Fibroblast of lung (primary cell): ENCODE data around the gene BAAT. TPM values are rescaled to one million over a fixed set of nuclear protein-coding genes. Genes with fewer than 3 reads are reported as not detected.

Experiments used
- DNase-seq, 2 donors: peaks; one replicate each; pipeline versions ENCODE4 v3.0.0 to v3.0.0-alpha.2; 2010; ENCODE audit warnings: low read depth in 2 of 2
- H2AFZ ChIP-seq: 2 replicates; pipeline ENCODE4 v1.5.1; 2012; ENCODE audit warnings: low read length, control low read depth, inconsistent platforms
- H3K27ac ChIP-seq: 2 replicates; pipeline ENCODE4 v1.5.1; 2011; ENCODE audit warnings: low read length, control low read depth; ENCODE audit not compliant: insufficient read depth
- H3K27me3 ChIP-seq: 2 replicates; pipeline ENCODE4 v1.5.1; 2011; ENCODE audit warnings: mild to moderate bottlenecking, low read length; ENCODE audit not compliant: control insufficient read depth, insufficient read depth
- H3K36me3 ChIP-seq: 2 replicates; pipeline ENCODE4 v1.5.1; 2011; ENCODE audit warnings: low read length; ENCODE audit not compliant: control insufficient read depth, insufficient read depth
- H3K4me1 ChIP-seq: 2 replicates; pipeline ENCODE4 v1.5.1; 2011; ENCODE audit warnings: low read length; ENCODE audit not compliant: control insufficient read depth, insufficient read depth; ENCODE audit errors: extremely low read depth
- H3K4me2 ChIP-seq: 2 replicates; pipeline ENCODE4 v1.5.1; 2011; ENCODE audit warnings: low read length, control low read depth; ENCODE audit not compliant: insufficient read depth; ENCODE audit errors: extremely low read depth
- H3K4me3 ChIP-seq, 4 experiments: fragments of 200-600 bp in 1 of 4; sonication (generic) in 1 of 4; replicated peaks in 1 of 4; 2 replicates each; pipeline ENCODE4 v1.5.1; 2011 to 2016; ENCODE audit warnings: low read length in 4 of 4, low read depth in 3 of 4, mild to moderate bottlenecking in 3 of 4, control low read depth in 2 of 4, inconsistent platforms in 1 of 4, mixed read lengths in 1 of 4; ENCODE audit not compliant: insufficient read depth in 1 of 4; ENCODE audit errors: control extremely low read depth in 1 of 4
- H3K79me2 ChIP-seq: 2 replicates; pipeline ENCODE4 v1.5.1; 2012; ENCODE audit warnings: mild to moderate bottlenecking, low read length, inconsistent platforms; ENCODE audit not compliant: control insufficient read depth, insufficient read depth
- H3K9ac ChIP-seq: 2 replicates; pipeline ENCODE4 v1.5.1; 2011; ENCODE audit warnings: mild to moderate bottlenecking, low read length, control low read depth; ENCODE audit not compliant: insufficient read depth
- H3K9me3 ChIP-seq: 2 replicates; pipeline ENCODE4 v1.5.1; 2012; ENCODE audit warnings: low read depth, low read length; ENCODE audit not compliant: control insufficient read depth, insufficient read depth
- H4K20me1 ChIP-seq: 2 replicates; pipeline ENCODE4 v1.5.1; 2011; ENCODE audit warnings: low read length; ENCODE audit not compliant: control insufficient read depth, insufficient read depth; ENCODE audit errors: extremely low read depth
- CTCF ChIP-seq, 2 donors: IDR thresholded peaks in 1 of 2; conservative IDR thresholded peaks in 1 of 2; 1 replicate in 1 of 2; 2 replicates in 1 of 2; pipeline ENCODE4 v1.5.1; 2011 to 2012; ENCODE audit warnings: low read length in 2 of 2, control low read depth in 1 of 2, inconsistent platforms in 1 of 2, low read depth in 1 of 2, mild to moderate bottlenecking in 1 of 2
- EZH2 ChIP-seq: IDR thresholded peaks from 2 replicates; pipeline ENCODE4 v1.5.1; 2012; ENCODE audit warnings: low read length, control low read depth, mild to moderate bottlenecking; ENCODE audit errors: missing control alignments
- polyA plus RNA-seq, 2 donors: library from polyadenylated mRNA; depleted of rRNA in 1 of 2; stranded (reverse) in 1 of 2; unstranded in 1 of 2; fragments of >200 nt; gene quantifications; 2 replicates each; pipeline ENCODE4 v1.2.1, GENCODE V29; 2011 to 2012; ENCODE audit warnings: missing spikeins in 1 of 2
- total RNA-seq: library from RNA; depleted of rRNA; stranded (reverse); fragments of >200 nt; gene quantifications from 2 replicates; pipeline ENCODE4 v1.2.1, GENCODE V29; 2014

Gene BAAT
- total and polyA plus RNA-seq, 2 donors (not counting 1 experiment from before 2014, with no cell fraction given), result 0.02 TPM; not detected in 1

- no peak overlapping the region for H3K27ac ChIP-seq
- H2AFZ ChIP-seq, result no peak overlapping the region
- H3K27me3 ChIP-seq, result no peaks in the 10 kb centered on the region
- TF ChIP-seq CTCF (conservative IDR thresholded peaks at IDR 0.05 in 1 of 2, IDR thresholded peaks at IDR 0.05 in 1 of 2; ENCODE audit: low read depth in 1 of 2, low read length in 2 of 2), result no peak
- TF ChIP-seq EZH2, result no peak
- H3K36me3 ChIP-seq, result no peaks in the 10 kb centered on the region
- H3K4me1 ChIP-seq, result no peaks in the 10 kb centered on the region
- H3K79me2 ChIP-seq, result no peaks in the 10 kb centered on the region
- no peak overlapping the region for H3K4me3 ChIP-seq
- no peaks in the 10 kb centered on the region for H4K20me1 ChIP-seq
- H3K4me2 ChIP-seq, result no peak overlapping the region
- no peak overlapping the region for H3K9ac ChIP-seq
- no peaks in the 10 kb centered on the region for H3K9me3 ChIP-seq
- DNase-seq, result no peak
These were observed 73.6 kb downstream of the BAAT start for GRCh38 chr9:101311191-101311590.

Other genes with a start within 250 kb of the BAAT start
- 12.2 and 14.6 TPM in 2 replicates for gene MRPL50, start 13.6 kb upstream of the BAAT start, total RNA-seq
- gene MRPL50, start 13.6 kb upstream of the BAAT start, polyA plus RNA-seq, result 11.8 and 13.2 TPM in 2 replicates
- gene ZNF189, start 13.8 kb upstream of the BAAT start, total RNA-seq, result 19.3 and 21.8 TPM in 2 replicates
- 6.6 and 8.7 TPM in 2 replicates for gene ZNF189, start 13.8 kb upstream of the BAAT start, polyA plus RNA-seq
- not detected in 2 replicates for gene ALDOB, start 50.8 kb upstream of the BAAT start, total RNA-seq
- not detected in 2 replicates for gene ALDOB, start 50.8 kb upstream of the BAAT start, polyA plus RNA-seq
- gene RNF20, start 148.8 kb upstream of the BAAT start, total RNA-seq, result 29.6 and 34.2 TPM in 2 replicates
- 20.1 and 23.0 TPM in 2 replicates for gene RNF20, start 148.8 kb upstream of the BAAT start, polyA plus RNA-seq
- gene PPP3R2, start 210.0 kb upstream of the BAAT start, total RNA-seq, result not detected in 2 replicates
- gene PPP3R2, start 210.0 kb upstream of the BAAT start, polyA plus RNA-seq, result not detected in 2 replicates